RWPE1 (cell line): Measurements from ENCODE around the gene RERE.

Experiments used
- CTCF ChIA-PET: fragments of 350-600 bp; sonication (Branson Sonifier 250); formaldehyde crosslinking; extraction: SDS; loops from one replicate; lab custom pipeline; 2021; lab: Yijun Ruan, JAX
- POLR2A ChIA-PET: fragments of 400-600 bp; formaldehyde crosslinking; extraction: SDS; loops from one replicate; lab custom pipeline; 2020; ENCODE audit warnings: antibody characterized with exemption; ENCODE audit not compliant: low non-redundant PET; lab: Yijun Ruan, JAX
- DNase-seq: peaks from one replicate; pipeline ENCODE4 v3.0.0; 2012; ENCODE audit warnings: low spot score
- H3K27ac ChIP-seq: fragments of 450-650 bp; 2 replicates; pipeline ENCODE4 v1.5.1; 2017
- TF ChIP-seq, protein P1 (sequence below): fragments of 450-650 bp; conservative IDR thresholded peaks from 2 replicates; pipeline ENCODE4 v1.5.1; 2017; ENCODE audit warnings: low read depth, mild to moderate bottlenecking

The RERE gene

DNA sequence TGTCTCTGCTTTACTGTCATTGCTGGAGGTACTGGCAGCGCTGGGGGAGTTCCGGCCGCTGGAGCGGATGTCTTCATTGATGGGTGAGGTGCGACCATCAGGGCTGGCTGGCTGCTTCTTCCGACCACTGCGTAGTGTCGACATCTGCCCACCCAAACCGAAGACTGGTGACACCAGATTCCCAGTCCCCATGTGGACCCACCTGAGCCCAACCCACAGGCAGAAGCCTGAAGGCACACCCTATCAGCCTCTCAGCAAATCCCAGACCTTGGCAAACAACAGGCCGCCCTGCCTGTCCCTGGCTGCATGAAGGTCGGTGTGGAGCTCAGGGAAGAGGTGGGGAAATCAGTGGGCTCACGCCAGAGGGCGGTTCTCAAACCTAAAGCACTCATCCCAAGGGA is 454.7 kb downstream of the RERE start:
- TF ChIP-seq, protein P1, sequence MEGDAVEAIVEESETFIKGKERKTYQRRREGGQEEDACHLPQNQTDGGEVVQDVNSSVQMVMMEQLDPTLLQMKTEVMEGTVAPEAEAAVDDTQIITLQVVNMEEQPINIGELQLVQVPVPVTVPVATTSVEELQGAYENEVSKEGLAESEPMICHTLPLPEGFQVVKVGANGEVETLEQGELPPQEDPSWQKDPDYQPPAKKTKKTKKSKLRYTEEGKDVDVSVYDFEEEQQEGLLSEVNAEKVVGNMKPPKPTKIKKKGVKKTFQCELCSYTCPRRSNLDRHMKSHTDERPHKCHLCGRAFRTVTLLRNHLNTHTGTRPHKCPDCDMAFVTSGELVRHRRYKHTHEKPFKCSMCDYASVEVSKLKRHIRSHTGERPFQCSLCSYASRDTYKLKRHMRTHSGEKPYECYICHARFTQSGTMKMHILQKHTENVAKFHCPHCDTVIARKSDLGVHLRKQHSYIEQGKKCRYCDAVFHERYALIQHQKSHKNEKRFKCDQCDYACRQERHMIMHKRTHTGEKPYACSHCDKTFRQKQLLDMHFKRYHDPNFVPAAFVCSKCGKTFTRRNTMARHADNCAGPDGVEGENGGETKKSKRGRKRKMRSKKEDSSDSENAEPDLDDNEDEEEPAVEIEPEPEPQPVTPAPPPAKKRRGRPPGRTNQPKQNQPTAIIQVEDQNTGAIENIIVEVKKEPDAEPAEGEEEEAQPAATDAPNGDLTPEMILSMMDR: no peak
- H3K27ac ChIP-seq: no peak overlapping the region
- no peak for DNase-seq
- POLR2A ChIA-PET: interaction anchor here (0.5 kb wide), 2 partner anchors 217 to 455 kb away, joined by 3 to 4 read pairs; partner anchors contain the start of gene RERE
- CTCF ChIA-PET: interaction anchor here (0.6 kb wide), 1 partner anchor 214 kb away, joined by 4 read pairs; no protein-coding TSS in a partner anchor

DNA sequence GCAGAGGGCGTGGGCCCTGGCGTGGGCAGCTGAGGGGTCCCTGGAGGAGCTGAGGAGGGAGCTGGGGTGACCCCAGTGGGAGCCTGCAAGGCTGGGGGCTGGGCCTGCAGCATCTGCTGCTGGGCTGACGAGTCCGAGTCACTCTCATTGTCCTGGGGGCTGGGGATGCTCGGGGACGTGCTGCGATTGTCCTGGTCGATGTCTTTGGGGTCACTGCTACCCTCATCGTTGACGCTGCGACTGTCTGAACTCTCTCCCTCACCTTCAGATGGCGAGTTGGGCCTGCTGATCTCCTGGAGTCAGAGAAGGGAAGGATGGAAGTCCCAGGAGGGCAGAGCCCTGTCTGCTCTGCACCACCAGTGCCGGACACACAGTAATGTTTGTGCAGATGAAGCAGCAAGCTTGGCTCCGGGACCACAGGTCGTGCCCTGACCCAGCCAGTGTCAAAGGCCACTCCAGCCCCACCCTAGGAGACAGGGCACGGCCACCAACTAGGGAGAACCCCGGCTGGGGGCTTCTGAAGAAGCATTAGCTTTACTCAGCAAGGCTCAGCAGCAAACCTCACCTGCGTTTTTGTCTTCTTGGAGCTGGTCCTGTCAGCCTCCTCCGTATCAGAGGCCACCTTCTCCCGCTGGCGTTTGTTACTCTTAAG is 456.1 kb downstream of the RERE start:
- CTCF ChIA-PET: interaction anchor here (0.6 kb wide), 1 partner anchor 80 kb away, joined by 3 read pairs; no protein-coding TSS in a partner anchor
- TF ChIP-seq, protein P1: no peak
- DNase-seq: no peak
- POLR2A ChIA-PET: no interaction called here
- H3K27ac ChIP-seq: peak overlapping the region; percentile 14

DNA sequence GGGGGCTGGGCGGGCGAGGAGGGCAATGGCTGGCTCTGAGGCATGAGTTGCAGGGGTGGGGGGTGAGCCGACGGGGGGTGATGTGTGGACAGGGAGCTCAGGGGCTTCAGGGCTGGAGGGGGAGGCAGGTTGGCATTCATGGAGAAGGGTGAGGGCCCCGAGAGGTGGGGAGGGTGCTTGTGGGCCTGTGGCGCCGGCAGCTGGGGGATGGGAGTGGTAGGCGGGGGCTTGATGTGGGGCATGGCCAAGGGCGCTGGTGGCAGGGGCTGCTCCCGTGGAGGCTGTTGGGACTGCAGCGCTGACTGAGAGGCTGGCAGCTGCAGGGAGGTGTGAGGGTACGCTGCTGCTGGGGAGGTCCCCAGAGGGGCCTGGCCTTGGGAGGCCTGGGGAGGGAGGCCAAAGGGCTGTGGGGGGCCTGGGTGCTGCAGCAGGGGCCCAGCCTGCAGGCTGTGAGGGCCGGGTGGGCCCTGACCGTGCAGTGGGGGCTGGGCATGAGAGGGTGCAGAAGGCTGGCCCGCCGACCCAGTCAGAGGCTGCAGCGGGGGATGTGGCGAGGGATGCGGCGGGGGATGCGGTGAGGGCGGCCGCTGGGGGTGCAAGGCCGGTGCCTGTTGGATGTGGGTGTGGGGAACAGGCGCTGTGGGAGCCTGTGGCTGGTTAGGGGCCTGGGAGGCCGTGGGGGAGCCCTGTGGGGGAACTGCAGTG is 456.8 kb downstream of the RERE start:
- no peak for DNase-seq
- no peak overlapping the region for H3K27ac ChIP-seq
- POLR2A ChIA-PET: no interaction called here
- TF ChIP-seq, protein P1: no peak
- CTCF ChIA-PET: no interaction called here

DNA sequence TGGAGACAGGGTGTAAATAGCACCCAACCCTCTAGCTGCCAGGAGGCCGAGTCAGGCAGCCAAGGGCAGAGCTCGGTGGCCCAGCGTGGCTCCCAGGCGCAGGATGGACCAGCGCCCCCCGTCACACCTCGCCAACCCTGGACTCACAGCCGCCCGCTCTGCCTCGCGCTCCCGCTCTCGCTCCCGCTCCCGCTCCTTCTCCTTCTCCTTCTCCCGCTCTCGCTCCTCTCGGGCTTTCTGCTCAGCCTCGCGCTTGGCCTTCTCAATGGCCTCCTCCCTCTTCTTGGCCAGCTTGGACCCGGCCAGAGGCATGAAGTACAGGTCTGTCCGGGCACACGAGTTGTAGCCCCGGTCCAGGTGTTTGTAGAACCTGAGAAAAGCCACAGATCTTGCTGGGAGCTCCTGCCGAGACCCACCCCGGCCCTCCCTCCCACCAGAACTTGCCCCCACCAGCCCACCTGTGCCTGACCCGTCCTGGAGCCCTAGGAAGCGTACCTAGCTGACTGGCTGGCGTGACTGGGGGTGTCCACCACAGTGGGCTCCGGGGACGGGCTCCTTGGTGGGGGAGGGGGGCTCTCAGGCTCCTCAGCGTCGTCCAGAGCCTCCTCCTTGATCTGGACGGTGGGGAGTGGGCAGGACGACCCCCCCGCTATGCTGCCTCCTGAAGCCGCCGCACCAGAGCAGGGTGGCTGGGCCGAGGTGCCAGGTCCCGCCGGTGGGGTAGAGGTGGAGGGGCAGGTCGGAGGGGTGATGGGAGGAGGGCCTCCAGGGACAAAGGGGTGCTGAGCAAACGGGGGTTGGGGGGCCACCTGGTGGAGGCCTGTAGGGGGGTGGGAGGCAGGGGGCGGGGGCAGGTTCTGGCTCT is 457.6 kb downstream of the RERE start:
- no peak overlapping the region for H3K27ac ChIP-seq
- ChIA-PET POLR2A (no interaction called here), CTCF (interaction anchor here (0.6 to 0.7 kb wide), 2 partner anchors 15 to 428 kb away, joined by 3 read pairs; no protein-coding TSS in a partner anchor)
- DNase-seq: no peak
- TF ChIP-seq, protein P1: no peak

DNA sequence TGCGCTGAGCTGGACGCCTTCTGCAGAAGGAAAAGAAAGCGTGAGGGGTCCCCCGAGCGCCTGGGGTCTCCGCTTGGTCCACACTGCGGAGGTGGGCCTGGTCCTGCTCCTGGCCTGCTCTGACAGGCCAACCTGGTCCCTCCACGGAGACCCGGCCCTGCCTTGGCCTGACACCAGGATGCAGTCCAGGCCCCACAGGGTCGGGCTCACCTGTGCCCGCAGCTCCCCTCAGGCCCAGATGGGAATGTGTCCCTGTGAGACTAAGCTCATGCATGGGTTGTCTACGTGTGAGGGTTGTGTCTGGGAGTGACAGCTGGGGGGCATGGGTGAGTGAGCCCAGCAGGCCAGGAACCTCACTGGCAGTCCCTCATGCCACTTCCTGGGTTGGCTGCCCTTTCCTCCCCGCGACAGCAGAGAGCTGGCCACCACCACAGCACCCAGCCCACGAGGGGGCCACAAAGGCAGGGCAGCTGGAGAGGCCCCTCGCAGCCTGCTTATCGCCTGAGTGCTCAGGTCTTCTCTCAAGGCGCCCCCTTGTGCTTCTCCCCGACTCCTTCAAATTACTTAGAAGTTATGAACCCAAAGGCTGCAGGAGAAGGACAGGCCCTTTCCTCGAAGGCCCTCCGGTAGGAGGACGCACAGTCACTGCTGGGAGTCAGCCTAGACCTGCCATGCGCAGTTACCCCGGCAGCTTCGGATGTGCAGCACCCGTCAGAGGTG is 458.4 kb downstream of the RERE start:
- CTCF ChIA-PET: interaction anchor here (0.6 to 1.9 kb wide), 3 partner anchors 15 to 429 kb away, joined by 3 to 5 read pairs (median 3); no protein-coding TSS in a partner anchor
- DNase-seq: no peak
- TF ChIP-seq, protein P1: no peak
- POLR2A ChIA-PET: no interaction called here
- no peak overlapping the region for H3K27ac ChIP-seq
